Amygdala (tissue), 56 donors: Measurements from ENCODE around the gene TMEM87B.

ENCODE experiments used
- DNase-seq, 56 donors: peaks; one replicate each; lab custom pipeline; 2025; lab: John Stamatoyannopoulos, UW

Gene TMEM87B

GRCh38 chr2:112148477-112148876 is 93.4 kb downstream of the TMEM87B start:
- no peak for DNase-seq

- DNase-seq, result no peak
Observed at GRCh38 chr2:112149194-112149593, 94.1 kb downstream of the TMEM87B start.

GRCh38 chr2:112149866-112150435 is 94.9 kb downstream of the TMEM87B start:
- DNase-seq, result no peak

GRCh38 chr2:112150447-112150846 is 95.4 kb downstream of the TMEM87B start:
- DNase-seq, result no peak

- DNase-seq, result no peak
Observed at GRCh38 chr2:112150851-112151250, 95.8 kb downstream of the TMEM87B start.

- DNase-seq, result no peak
Observed at GRCh38 chr2:112151271-112151670, 96.2 kb downstream of the TMEM87B start.

GRCh38 chr2:112151701-112152440 is 96.8 kb downstream of the TMEM87B start:
- DNase-seq, result no peak

- DNase-seq, result no peak
Observed at GRCh38 chr2:112152476-112153178, 97.6 kb downstream of the TMEM87B start.

GRCh38 chr2:112153179-112153490 is 98.1 kb downstream of the TMEM87B start:
- no peak for DNase-seq

- DNase-seq, result no peak
Observed at GRCh38 chr2:112153501-112153900, 98.4 kb downstream of the TMEM87B start.

- no peak for DNase-seq
Observed at GRCh38 chr2:112154246-112155117, 99.4 kb downstream of the TMEM87B start.

GRCh38 chr2:112155331-112156151 is 100.5 kb downstream of the TMEM87B start:
- DNase-seq, result no peak

GRCh38 chr2:112156152-112156986 is 101.3 kb downstream of the TMEM87B start:
- no peak for DNase-seq

- no peak for DNase-seq
Observed at GRCh38 chr2:112157472-112157871, 102.4 kb downstream of the TMEM87B start.

GRCh38 chr2:112159454-112159921 is 104.4 kb downstream of the TMEM87B start:
- DNase-seq, result no peak

- DNase-seq, result no peak
Observed at GRCh38 chr2:112160283-112161250, 105.5 kb downstream of the TMEM87B start.

GRCh38 chr2:112161431-112162145 is 106.5 kb downstream of the TMEM87B start:
- DNase-seq, result no peak
